GM18951 (cell line): ENCODE measurements around the gene LIN28B.
"Not testable (repeated sequence)": the region's sequence is repeated elsewhere in the genome, so short reads cannot be mapped to it uniquely, and the experiment has no call there.

Experiments used
- POLR2A ChIP-seq: IDR thresholded peaks from 4 replicates; pipeline ENCODE4 v1.6.1; 2011; ENCODE audit warnings: mild to moderate bottlenecking; ENCODE audit not compliant: insufficient read length, insufficient read depth; ENCODE audit errors: extremely low read depth
- in situ Hi-C: fragments of 300-500 bp; cut with MboI; formaldehyde crosslinking; loops from one replicate; pipeline ENCODE4 v1.12.0; 2022; ENCODE audit warnings: low sequenced_read_pairs, mixed read lengths, inconsistent platforms; ENCODE audit not compliant: unreplicated experiment

Gene LIN28B

DNA sequence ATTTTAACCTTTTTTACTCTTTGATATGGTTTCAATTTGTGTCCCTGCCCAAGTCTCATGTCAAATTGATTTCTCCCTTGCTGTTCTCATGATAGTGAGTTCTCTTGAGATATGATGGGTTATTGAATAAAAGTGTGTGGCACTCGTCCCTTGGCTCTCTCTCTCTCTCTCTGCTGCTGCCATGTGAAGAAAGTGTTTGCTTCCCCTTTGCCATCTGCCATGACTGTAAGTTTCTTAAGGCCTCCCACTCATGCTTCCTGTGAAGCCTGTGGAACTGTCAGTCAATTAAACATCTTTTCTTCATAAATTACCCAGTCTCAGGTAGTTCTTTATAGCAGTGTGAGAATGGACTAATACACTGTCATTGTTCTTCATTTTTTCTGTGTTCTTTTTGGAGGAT lies 48.5 kb downstream of the LIN28B start:
- in situ Hi-C loops: no loop called here
- no peak for TF ChIP-seq POLR2A

DNA sequence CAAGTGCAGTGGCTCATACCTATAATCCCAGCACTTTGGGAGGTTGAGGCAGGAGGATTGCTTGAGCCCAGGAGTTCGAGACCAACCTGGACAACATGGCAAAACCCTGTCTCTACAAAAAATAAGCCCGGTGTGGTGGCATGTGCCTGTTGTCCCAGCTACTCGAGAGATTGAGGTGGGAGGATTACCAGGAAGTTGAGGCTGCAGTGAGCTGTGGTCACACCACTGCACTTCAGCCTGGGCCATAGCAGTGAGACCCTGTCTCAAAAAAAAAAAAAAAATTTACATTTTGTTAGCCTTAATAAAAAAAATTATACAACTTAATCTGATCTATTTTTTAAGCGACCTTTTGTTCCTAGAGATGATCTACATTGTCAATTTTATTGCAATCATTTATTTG lies 56.6 kb downstream of the LIN28B start:
- in situ Hi-C loops: not testable (repeated sequence)

DNA sequence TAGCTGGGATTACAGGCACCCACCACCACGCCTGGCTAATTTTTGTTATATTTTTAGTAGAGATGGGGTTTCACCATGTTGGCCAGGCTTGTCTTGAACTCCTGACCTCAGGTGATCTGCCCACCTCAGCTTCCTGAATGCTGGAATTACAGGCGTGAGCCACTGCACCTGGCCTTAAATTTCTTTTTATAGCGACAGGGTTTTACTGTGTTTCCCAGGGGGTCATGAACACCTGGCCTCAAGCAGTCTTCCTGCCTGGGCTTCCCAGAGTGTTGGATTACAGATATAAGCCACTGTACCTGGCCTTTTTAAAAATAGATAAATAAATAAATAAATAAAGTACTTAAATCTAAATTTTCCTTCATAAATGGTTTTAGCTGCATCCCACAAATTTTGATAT lies 57.5 kb downstream of the LIN28B start:
- no peak for TF ChIP-seq POLR2A
- in situ Hi-C loops: no loop called here

GRCh38 chr6:105014954-105015353 lies 58.0 kb downstream of the LIN28B start:
- in situ Hi-C loops: no loop called here
- no peak for TF ChIP-seq POLR2A

GRCh38 chr6:105015482-105015881 lies 58.6 kb downstream of the LIN28B start:
- in situ Hi-C loops: no loop called here
- no peak for TF ChIP-seq POLR2A

- in situ Hi-C loops: no loop called here
- TF ChIP-seq POLR2A: no peak
Observed at GRCh38 chr6:105019285-105019684, 62.4 kb downstream of the LIN28B start.

- in situ Hi-C loops: no loop called here
- TF ChIP-seq POLR2A: no peak
Observed at GRCh38 chr6:105021399-105021798, 64.5 kb downstream of the LIN28B start.

DNA sequence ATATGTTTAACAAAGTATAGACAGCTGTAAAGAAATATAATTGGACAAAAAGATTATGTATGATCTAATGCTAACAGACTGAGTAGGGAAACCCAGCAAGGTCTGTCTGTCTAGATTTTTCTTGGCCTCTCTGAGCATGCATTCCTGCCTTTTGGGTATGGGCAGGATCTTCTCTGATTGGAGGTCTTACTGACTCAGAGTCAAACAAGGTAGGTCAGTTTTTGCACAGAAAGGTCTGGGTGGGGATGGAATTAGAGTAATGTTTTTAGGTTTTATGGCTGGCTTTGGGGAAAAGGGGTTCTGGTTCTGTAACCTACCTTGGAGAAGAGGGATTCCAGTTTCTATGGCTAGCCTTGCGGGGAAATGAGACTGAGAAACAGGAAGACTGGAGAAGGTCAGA lies 65.5 kb downstream of the LIN28B start:
- in situ Hi-C loops: no loop called here
- TF ChIP-seq POLR2A: no peak

- in situ Hi-C loops: no loop called here
- TF ChIP-seq POLR2A: no peak
Observed at GRCh38 chr6:105024803-105025202, 67.9 kb downstream of the LIN28B start.

- in situ Hi-C loops: no loop called here
- no peak for TF ChIP-seq POLR2A
Observed at GRCh38 chr6:105028898-105029297, 72.0 kb downstream of the LIN28B start.

GRCh38 chr6:105029581-105029980 lies 72.7 kb downstream of the LIN28B start:
- TF ChIP-seq POLR2A: no peak
- in situ Hi-C loops: no loop called here

DNA sequence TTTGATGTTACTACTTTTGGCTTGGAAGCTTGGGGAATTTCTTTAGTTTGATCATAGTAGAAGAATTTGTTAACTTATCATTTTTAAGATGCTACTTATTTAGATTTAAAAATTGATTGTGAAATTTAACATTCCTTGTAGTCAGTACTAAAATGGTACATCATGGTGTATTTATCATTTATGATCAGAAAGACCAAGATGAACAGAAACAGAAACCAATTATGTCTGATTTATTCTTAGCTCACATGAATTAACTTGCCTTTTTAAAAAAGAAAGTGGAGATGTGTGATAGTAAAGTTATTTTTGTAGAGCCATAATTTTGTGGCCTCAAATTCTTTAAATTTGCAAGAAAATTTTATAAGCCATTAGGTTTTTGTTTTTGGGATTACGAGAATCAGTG lies 77.6 kb downstream of the LIN28B start:
- TF ChIP-seq POLR2A: no peak
- in situ Hi-C loops: no loop called here

DNA sequence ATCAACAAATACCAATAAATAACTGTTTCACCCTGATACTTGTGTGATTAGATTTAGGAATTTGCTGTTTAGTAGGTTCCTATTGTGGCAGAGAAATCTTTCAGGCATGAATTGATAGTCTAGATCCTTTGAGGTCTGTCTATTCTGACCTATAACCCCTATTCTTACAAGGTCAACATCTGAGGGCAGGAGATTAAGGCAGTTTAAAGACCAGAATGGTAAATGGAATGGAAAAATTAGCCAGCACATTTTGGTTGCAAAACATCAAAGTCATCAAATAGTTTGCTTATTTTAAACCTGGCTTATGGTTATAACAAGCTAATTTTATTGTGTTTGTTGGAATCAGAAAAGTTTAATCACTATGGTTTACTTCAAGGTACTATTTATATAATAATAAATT lies 78.4 kb downstream of the LIN28B start:
- no peak for TF ChIP-seq POLR2A
- in situ Hi-C loops: no loop called here

- in situ Hi-C loops: no loop called here
- no peak for TF ChIP-seq POLR2A
Observed at GRCh38 chr6:105036351-105036750, 79.4 kb downstream of the LIN28B start.

- in situ Hi-C loops: no loop called here
Observed at GRCh38 chr6:105038259-105038658, 81.4 kb downstream of the LIN28B start.

DNA sequence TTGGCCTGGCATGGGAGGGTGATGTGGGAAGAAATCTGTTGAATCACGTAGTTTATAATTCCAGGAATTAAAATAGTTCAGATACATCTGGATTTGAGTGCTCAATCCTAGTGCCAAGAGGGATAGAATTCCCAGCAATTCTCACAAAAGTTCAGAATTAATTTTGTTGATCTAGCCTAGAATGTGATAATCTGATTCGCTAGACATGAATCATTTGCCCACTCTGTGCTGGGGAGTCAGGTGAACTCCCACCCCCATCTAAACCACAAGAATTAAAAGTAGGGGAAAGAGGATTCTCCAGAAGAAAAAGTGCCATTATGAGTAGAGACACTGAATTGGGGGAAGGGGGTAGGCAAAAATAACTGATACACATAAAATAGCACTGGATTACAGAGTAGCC lies 85.0 kb downstream of the LIN28B start:
- TF ChIP-seq POLR2A: no peak

More at GRCh38 chr6:105038259-105038658, 81.4 kb downstream of the LIN28B start:
- TF ChIP-seq POLR2A: no peak

DNA sequence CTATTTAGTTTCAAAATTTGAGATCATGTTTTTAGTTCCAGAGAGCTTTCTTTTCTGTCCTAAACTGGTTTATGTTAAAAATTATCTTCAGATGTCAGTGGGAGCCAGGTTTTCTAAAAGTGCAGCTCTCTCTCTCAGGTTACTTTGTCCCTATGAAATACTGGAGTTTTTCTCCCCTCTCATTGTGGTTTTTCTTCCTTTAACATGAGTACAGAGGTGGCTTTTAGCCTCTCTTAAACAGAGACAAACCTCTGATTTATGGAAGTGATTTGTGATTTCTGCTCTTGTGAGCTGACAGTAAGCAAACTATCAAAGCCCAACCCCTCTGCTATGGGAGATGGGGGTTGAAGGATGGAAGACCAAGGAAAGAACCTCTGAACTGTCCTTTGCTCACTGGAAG lies 85.7 kb downstream of the LIN28B start:
- TF ChIP-seq POLR2A: no peak
- in situ Hi-C loops: no loop called here

More for the DNA sequence above, 85.0 kb downstream of the LIN28B start:
- in situ Hi-C loops: no loop called here
